ENCODE data around the gene EPS15.

Gene EPS15

DNA sequence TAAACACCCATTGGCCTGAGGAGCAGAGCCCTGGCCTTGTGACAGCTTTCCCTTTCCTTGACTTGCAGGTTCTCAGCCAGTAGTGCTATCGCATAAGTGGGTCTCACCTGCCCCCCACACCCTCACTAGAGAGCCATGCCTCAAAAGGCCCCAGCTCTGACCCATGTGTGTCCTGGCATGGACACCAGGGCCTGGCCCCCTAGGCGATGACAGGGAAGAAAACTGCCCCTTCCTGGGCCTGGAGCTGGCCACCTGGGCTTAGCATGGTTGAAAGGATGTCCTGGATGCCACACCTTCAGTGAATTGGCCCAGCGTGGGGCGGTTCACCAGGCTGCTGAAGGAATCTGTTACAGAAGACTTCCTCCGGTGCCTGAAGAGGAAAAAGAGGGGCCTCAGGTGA, 207.2 kb downstream of the EPS15 start:
- DNase-seq, result no peak

DNA sequence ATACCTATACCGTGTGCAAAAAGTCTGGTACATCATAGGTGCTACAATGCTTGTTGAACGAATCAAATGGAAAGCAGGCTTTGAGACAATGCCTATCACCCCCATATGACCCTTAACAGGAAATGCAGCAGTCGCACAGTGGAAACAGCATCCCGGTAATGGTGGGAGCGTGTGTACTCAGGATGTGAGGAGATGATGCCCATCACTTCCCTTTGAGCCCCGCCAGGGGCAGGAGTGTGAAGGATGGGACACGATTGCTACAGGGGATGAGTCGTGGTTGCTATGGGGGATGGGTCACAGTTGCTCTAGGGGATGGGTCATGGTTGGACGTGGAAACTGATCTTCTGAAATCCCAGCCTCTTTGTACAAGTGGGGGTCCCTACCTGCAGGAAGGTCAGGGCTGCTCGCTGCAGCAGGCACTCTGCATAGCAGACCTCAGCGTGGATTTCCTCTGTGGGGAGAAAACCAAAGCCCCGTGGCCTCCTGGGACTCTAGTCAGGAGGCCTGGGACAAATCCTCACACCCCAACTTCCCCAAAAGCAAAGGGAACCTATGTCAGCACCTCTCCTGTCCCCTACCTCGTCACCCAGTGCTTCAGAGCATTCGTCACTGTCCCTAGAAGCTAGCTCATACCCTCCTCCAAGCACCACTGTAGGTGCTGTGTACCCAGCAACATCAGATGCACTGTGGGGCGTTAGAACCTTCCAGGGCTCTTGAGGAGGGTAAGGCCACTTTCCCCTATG, 208.0 kb downstream of the EPS15 start:
- DNase-seq, result no peak

DNA sequence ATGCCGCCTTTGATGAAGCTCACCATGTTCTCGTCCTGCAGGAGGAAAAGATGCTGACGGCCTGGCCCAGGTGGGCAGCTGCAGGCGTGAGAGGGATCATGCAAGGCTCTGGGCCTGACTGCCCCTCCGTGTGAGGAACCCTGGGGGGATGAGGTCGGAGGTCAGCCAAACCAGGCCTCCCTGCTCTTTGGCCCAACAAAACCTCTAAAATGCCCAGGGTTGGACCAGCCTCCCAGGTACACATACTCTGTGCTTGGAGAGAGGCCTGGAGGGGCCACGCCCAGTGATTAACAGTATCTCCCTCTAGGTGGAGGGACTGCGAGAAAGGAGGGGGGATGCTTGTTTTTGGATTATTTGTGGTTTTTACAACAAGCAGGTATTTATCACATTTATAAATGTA, 209.8 kb downstream of the EPS15 start:
- no peak for DNase-seq

DNA sequence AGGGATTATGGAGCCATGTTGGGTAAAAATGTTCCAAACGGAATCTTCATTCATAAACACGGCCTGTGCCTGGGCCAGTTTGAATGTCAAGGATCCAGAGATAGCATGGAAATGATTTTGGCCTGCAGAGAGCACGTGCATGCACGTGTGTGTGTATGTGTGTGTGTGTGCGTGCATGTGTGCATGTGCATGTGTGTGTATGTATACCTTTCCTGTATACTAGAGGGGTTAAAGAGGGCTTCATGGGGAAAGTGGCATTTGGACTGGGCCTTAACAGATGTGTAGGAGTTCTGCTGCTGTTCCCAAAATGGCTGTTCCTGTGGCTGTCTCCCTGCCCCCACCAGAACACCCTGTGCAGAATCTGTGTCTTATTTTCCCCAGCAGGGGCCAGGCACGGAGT, 210.4 kb downstream of the EPS15 start:
- no peak for DNase-seq

DNA sequence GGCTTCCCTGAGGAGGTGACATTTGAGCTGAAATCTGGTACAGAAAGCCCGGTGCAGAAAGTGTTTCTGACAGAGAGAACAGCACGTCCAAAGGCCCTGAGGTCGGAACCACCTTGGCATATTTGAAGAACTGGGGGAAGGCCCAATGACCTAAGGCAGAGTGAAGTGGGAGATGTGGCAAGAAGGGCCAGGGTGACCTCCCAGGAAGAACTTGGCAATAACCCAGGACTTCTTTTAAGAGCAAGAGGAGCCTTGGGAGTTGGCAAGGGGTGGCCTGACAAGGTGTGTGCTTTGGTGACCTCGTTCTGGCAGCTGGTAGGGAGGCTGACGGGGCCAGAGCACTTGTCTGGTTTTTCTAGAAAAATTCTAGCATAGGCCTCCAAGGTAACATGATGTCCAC, 212.1 kb downstream of the EPS15 start:
- no peak for DNase-seq

DNA sequence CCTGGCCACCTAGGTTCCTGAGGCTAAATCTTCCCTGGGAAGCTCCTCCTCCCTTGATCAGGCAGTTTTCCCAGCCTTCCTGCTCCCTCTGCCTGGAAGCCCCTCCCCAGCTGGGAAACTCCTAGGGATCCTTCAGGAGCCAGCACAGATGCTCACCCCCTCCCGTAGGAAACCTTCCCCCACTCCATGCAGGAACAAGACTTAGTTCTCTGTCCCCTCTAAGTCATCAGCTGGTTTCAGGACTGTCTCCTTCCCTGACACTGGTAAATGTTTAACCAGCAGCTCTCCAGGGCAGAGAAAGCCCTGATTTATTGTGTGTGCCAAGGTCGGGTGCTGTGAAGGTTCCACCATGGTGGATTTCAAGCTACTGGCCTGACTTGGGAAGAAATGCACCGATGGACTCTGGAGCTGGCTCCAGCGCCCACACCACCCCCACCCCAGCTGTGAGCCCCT, 213.7 kb downstream of the EPS15 start:
- DNase-seq, result no peak

GRCh38 chr1:51304360-51304759, 214.7 kb downstream of the EPS15 start:
- no peak for DNase-seq

Measured in retina (tissue), 1 donor.